ENCODE data around the gene RPRD1B.
"Not testable (repeated sequence)": the region's sequence is repeated elsewhere in the genome, so short reads cannot be mapped to it uniquely, and the experiment has no call there.

RPRD1B gene

GRCh38 chr20:38002422-38002821 is 31.1 kb upstream of the RPRD1B start:
- H3K9me3 ChIP-seq (ENCODE audit: control insufficient read depth in 2 of 2, low read length in 2 of 2), result no peaks in the 10 kb centered on the region
- no peak overlapping the region for H3K27ac ChIP-seq (ENCODE audit: low read length)
- peaks cover 40 to 48% of the 10 kb centered on the region in 2 donors for H3K36me3 ChIP-seq (ENCODE audit: control insufficient read depth in 2 of 2, insufficient read depth in 2 of 2, low read length in 2 of 2)
- no peak overlapping the region for H3K9ac ChIP-seq (ENCODE audit: low read length in 2 of 2)
- H3K4me1 ChIP-seq (ENCODE audit: control insufficient read depth, insufficient read depth, low read length), result no peaks in the 10 kb centered on the region
- H3K27me3 ChIP-seq (ENCODE audit: control insufficient read depth in 1 of 2, insufficient read depth in 2 of 2, low read length in 2 of 2), result no peaks in the 10 kb centered on the region
- H3K4me3 ChIP-seq (ENCODE audit: low read length in 2 of 2), result no peak overlapping the region

GRCh38 chr20:38004416-38004815 is 29.1 kb upstream of the RPRD1B start:
- Histone ChIP-seq H3K27me3 (ENCODE audit: control insufficient read depth in 1 of 2, insufficient read depth in 2 of 2, low read length in 2 of 2) (no peaks in the 10 kb centered on the region), H3K36me3 (ENCODE audit: control insufficient read depth in 2 of 2, insufficient read depth in 2 of 2, low read length in 2 of 2) (peaks cover 26 to 35% of the 10 kb centered on the region in 2 donors), H3K9ac (ENCODE audit: low read length in 2 of 2) (no peak overlapping the region), H3K4me3 (ENCODE audit: low read length in 2 of 2) (no peak overlapping the region), H3K27ac (ENCODE audit: low read length) (no peak overlapping the region), H3K4me1 (ENCODE audit: control insufficient read depth, insufficient read depth, low read length) (no peaks in the 10 kb centered on the region), H3K9me3 (ENCODE audit: control insufficient read depth in 2 of 2, low read length in 2 of 2) (no peaks in the 10 kb centered on the region)

GRCh38 chr20:38005903-38006302 is 27.6 kb upstream of the RPRD1B start:
- Histone ChIP-seq H3K4me1 (ENCODE audit: control insufficient read depth, insufficient read depth, low read length) (no peaks in the 10 kb centered on the region), H3K27ac (ENCODE audit: low read length) (no peak overlapping the region), H3K4me3 (ENCODE audit: low read length in 2 of 2) (no peak overlapping the region), H3K27me3 (ENCODE audit: control insufficient read depth in 1 of 2, insufficient read depth in 2 of 2, low read length in 2 of 2) (no peaks in the 10 kb centered on the region), H3K9me3 (ENCODE audit: control insufficient read depth in 2 of 2, low read length in 2 of 2) (no peaks in the 10 kb centered on the region), H3K36me3 (ENCODE audit: control insufficient read depth in 2 of 2, insufficient read depth in 2 of 2, low read length in 2 of 2) (peaks cover 18 to 24% of the 10 kb centered on the region in 2 donors), H3K9ac (ENCODE audit: low read length in 2 of 2) (no peak overlapping the region)

- H3K36me3 ChIP-seq (ENCODE audit: control insufficient read depth in 2 of 2, insufficient read depth in 2 of 2, low read length in 2 of 2), result peaks cover 21 to 26% of the 10 kb centered on the region in 2 donors
- H3K4me1 ChIP-seq (ENCODE audit: control insufficient read depth, insufficient read depth, low read length), result no peaks in the 10 kb centered on the region
- no peak overlapping the region for H3K27ac ChIP-seq (ENCODE audit: low read length)
- no peaks in the 10 kb centered on the region for H3K9me3 ChIP-seq (ENCODE audit: control insufficient read depth in 2 of 2, low read length in 2 of 2)
- no peaks in the 10 kb centered on the region for H3K27me3 ChIP-seq (ENCODE audit: control insufficient read depth in 1 of 2, insufficient read depth in 2 of 2, low read length in 2 of 2)
- H3K4me3 ChIP-seq (ENCODE audit: low read length in 2 of 2), result no peak overlapping the region
- no peak overlapping the region for H3K9ac ChIP-seq (ENCODE audit: low read length in 2 of 2)
These were observed 26.0 kb upstream of the RPRD1B start for GRCh38 chr20:38007526-38007925.

- Histone ChIP-seq H3K4me1 (ENCODE audit: control insufficient read depth, insufficient read depth, low read length) (no peaks in the 10 kb centered on the region), H3K9ac (ENCODE audit: low read length in 2 of 2) (no peak overlapping the region), H3K27me3 (ENCODE audit: control insufficient read depth in 1 of 2, insufficient read depth in 2 of 2, low read length in 2 of 2) (no peaks in the 10 kb centered on the region), H3K4me3 (ENCODE audit: low read length in 2 of 2) (no peak overlapping the region), H3K36me3 (ENCODE audit: control insufficient read depth in 2 of 2, insufficient read depth in 2 of 2, low read length in 2 of 2) (peaks cover 25 to 32% of the 10 kb centered on the region in 2 donors), H3K27ac (ENCODE audit: low read length) (no peak overlapping the region), H3K9me3 (ENCODE audit: control insufficient read depth in 2 of 2, low read length in 2 of 2) (no peaks in the 10 kb centered on the region)
These were observed 25.2 kb upstream of the RPRD1B start for GRCh38 chr20:38008233-38008944.

- not testable (repeated sequence) for H3K4me1 ChIP-seq (ENCODE audit: control insufficient read depth, insufficient read depth, low read length); H3K9ac ChIP-seq (ENCODE audit: low read length in 2 of 2); H3K4me3 ChIP-seq (ENCODE audit: low read length in 2 of 2); H3K27me3 ChIP-seq (ENCODE audit: control insufficient read depth in 1 of 2, insufficient read depth in 2 of 2, low read length in 2 of 2); H3K9me3 ChIP-seq (ENCODE audit: control insufficient read depth in 2 of 2, low read length in 2 of 2); H3K27ac ChIP-seq (ENCODE audit: low read length)
- H3K36me3 ChIP-seq (ENCODE audit: control insufficient read depth in 2 of 2, insufficient read depth in 2 of 2, low read length in 2 of 2), result peaks cover 28 to 32% of the 10 kb centered on the region in 2 donors
These were observed 24.1 kb upstream of the RPRD1B start for GRCh38 chr20:38009416-38009815.

- H3K4me3 ChIP-seq (ENCODE audit: low read length in 2 of 2), result no peak overlapping the region
- peaks cover 29 to 35% of the 10 kb centered on the region in 2 donors for H3K36me3 ChIP-seq (ENCODE audit: control insufficient read depth in 2 of 2, insufficient read depth in 2 of 2, low read length in 2 of 2)
These were observed 21.9 kb upstream of the RPRD1B start for GRCh38 chr20:38011696-38012095.

GRCh38 chr20:38012332-38012731 is 21.2 kb upstream of the RPRD1B start:
- H3K27me3 ChIP-seq (ENCODE audit: control insufficient read depth in 1 of 2, insufficient read depth in 2 of 2, low read length in 2 of 2), result no peaks in the 10 kb centered on the region
- no peak overlapping the region for H3K4me3 ChIP-seq (ENCODE audit: low read length in 2 of 2)
- no peaks in the 10 kb centered on the region for H3K4me1 ChIP-seq (ENCODE audit: control insufficient read depth, insufficient read depth, low read length)
- H3K9ac ChIP-seq (ENCODE audit: low read length in 2 of 2), result no peak overlapping the region
- H3K9me3 ChIP-seq (ENCODE audit: control insufficient read depth in 2 of 2, low read length in 2 of 2), result peaks cover 0 to 3% of the 10 kb centered on the region in 2 donors
- no peak overlapping the region for H3K27ac ChIP-seq (ENCODE audit: low read length)
- H3K36me3 ChIP-seq (ENCODE audit: control insufficient read depth in 2 of 2, insufficient read depth in 2 of 2, low read length in 2 of 2), result peaks cover 31 to 41% of the 10 kb centered on the region in 2 donors

More at GRCh38 chr20:38011696-38012095, 21.9 kb upstream of the RPRD1B start:
- Histone ChIP-seq H3K27me3 (ENCODE audit: control insufficient read depth in 1 of 2, insufficient read depth in 2 of 2, low read length in 2 of 2) (no peaks in the 10 kb centered on the region), H3K27ac (ENCODE audit: low read length) (no peak overlapping the region), H3K4me1 (ENCODE audit: control insufficient read depth, insufficient read depth, low read length) (no peaks in the 10 kb centered on the region), H3K9ac (ENCODE audit: low read length in 2 of 2) (no peak overlapping the region), H3K9me3 (ENCODE audit: control insufficient read depth in 2 of 2, low read length in 2 of 2) (no peaks in the 10 kb centered on the region)

- H3K27ac ChIP-seq (ENCODE audit: low read length), result no peak overlapping the region
- peaks cover 42 to 44% of the 10 kb centered on the region in 2 donors for H3K36me3 ChIP-seq (ENCODE audit: control insufficient read depth in 2 of 2, insufficient read depth in 2 of 2, low read length in 2 of 2)
- peaks cover 0 to 9% of the 10 kb centered on the region in 2 donors for H3K9me3 ChIP-seq (ENCODE audit: control insufficient read depth in 2 of 2, low read length in 2 of 2)
- H3K4me1 ChIP-seq (ENCODE audit: control insufficient read depth, insufficient read depth, low read length), result no peaks in the 10 kb centered on the region
- H3K9ac ChIP-seq (ENCODE audit: low read length in 2 of 2), result no peak overlapping the region
- H3K27me3 ChIP-seq (ENCODE audit: control insufficient read depth in 1 of 2, insufficient read depth in 2 of 2, low read length in 2 of 2), result no peaks in the 10 kb centered on the region
- H3K4me3 ChIP-seq (ENCODE audit: low read length in 2 of 2), result no peak overlapping the region
These were observed 19.7 kb upstream of the RPRD1B start for GRCh38 chr20:38013887-38014286.

GRCh38 chr20:38017959-38018358 is 15.6 kb upstream of the RPRD1B start:
- no peak overlapping the region for H3K27ac ChIP-seq (ENCODE audit: low read length)
- no peaks in the 10 kb centered on the region for H3K27me3 ChIP-seq (ENCODE audit: control insufficient read depth in 1 of 2, insufficient read depth in 2 of 2, low read length in 2 of 2)
- H3K4me1 ChIP-seq (ENCODE audit: control insufficient read depth, insufficient read depth, low read length), result no peaks in the 10 kb centered on the region
- peaks cover 21 to 24% of the 10 kb centered on the region in 2 donors for H3K36me3 ChIP-seq (ENCODE audit: control insufficient read depth in 2 of 2, insufficient read depth in 2 of 2, low read length in 2 of 2)
- no peak overlapping the region for H3K9ac ChIP-seq (ENCODE audit: low read length in 2 of 2)
- peaks cover 0 to 9% of the 10 kb centered on the region in 2 donors for H3K9me3 ChIP-seq (ENCODE audit: control insufficient read depth in 2 of 2, low read length in 2 of 2)
- no peak overlapping the region for H3K4me3 ChIP-seq (ENCODE audit: low read length in 2 of 2)

GRCh38 chr20:38018385-38018784 is 15.2 kb upstream of the RPRD1B start:
- peaks cover 17 to 20% of the 10 kb centered on the region in 2 donors for H3K36me3 ChIP-seq (ENCODE audit: control insufficient read depth in 2 of 2, insufficient read depth in 2 of 2, low read length in 2 of 2)

More at GRCh38 chr20:38018385-38018784, 15.2 kb upstream of the RPRD1B start:
- H3K27me3 ChIP-seq (ENCODE audit: control insufficient read depth in 1 of 2, insufficient read depth in 2 of 2, low read length in 2 of 2), result no peaks in the 10 kb centered on the region
- H3K4me1 ChIP-seq (ENCODE audit: control insufficient read depth, insufficient read depth, low read length), result no peaks in the 10 kb centered on the region
- no peak overlapping the region for H3K27ac ChIP-seq (ENCODE audit: low read length)
- no peak overlapping the region for H3K9ac ChIP-seq (ENCODE audit: low read length in 2 of 2)
- peaks cover 0 to 9% of the 10 kb centered on the region in 2 donors for H3K9me3 ChIP-seq (ENCODE audit: control insufficient read depth in 2 of 2, low read length in 2 of 2)
- H3K4me3 ChIP-seq (ENCODE audit: low read length in 2 of 2), result no peak overlapping the region
